Panc1 (cell line): Measurements from ENCODE around the gene ANTXR1. TPM values are rescaled to one million over a fixed set of nuclear protein-coding genes. Genes with fewer than 3 reads are reported as not detected.

ENCODE experiments used
- ATAC-seq: fragments of 200-7000 bp; cut with Tn5 transposase; 2 replicates; pipeline ENCODE4 v1.9.1; 2020; ENCODE audit warnings: mild to moderate bottlenecking, moderate library complexity
- BruUV-seq: library from RNA; stranded (reverse); fragments of 400-500 nt; replicated peaks from 2 replicates; lab custom pipeline; 2021; lab: Mats Ljungman, UMichigan
- CTCF ChIA-PET: fragments of 300-600 bp; sonication (Branson Sonifier 250); formaldehyde crosslinking; loops from one replicate; lab custom pipeline; 2022; ENCODE audit warnings: antibody characterized with exemption; lab: Charles Lee
- POLR2A ChIA-PET: fragments of 300-600 bp; sonication (Branson Sonifier 250); formaldehyde crosslinking; loops from one replicate; lab custom pipeline; 2022; ENCODE audit warnings: antibody characterized with exemption; lab: Charles Lee
- DNase-seq: peaks from one replicate; pipeline ENCODE4 v3.0.0-alpha.2; 2010; ENCODE audit warnings: low read depth, low spot score
- H3K27ac ChIP-seq: 2 replicates; pipeline ENCODE4 v1.5.1; 2011; ENCODE audit warnings: mild to moderate bottlenecking, low read length, inconsistent platforms
- H3K27me3 ChIP-seq: fragments of 200-500 bp; sonication (Bioruptor generic); 2 replicates; pipeline ENCODE4 v1.6.0; 2014; ENCODE audit warnings: low read length, inconsistent platforms; ENCODE audit not compliant: control insufficient read depth, insufficient read depth
- H3K36me3 ChIP-seq: fragments of 200-500 bp; sonication (Bioruptor generic); 2 replicates; pipeline ENCODE4 v1.5.1; 2014; ENCODE audit warnings: inconsistent platforms, mild to moderate bottlenecking, low read length, moderate library complexity; ENCODE audit not compliant: control insufficient read depth, insufficient read depth
- H3K4me1 ChIP-seq: 2 replicates; pipeline ENCODE4 v1.5.1; 2011; ENCODE audit warnings: inconsistent platforms, mild to moderate bottlenecking, low read length, moderate library complexity; ENCODE audit not compliant: control insufficient read depth, insufficient read depth
- H3K4me3 ChIP-seq, 2 experiments: 2 replicates each; pipeline ENCODE4 v1.5.1; 2011 to 2012; ENCODE audit warnings: low read depth in 2 of 2, low read length in 2 of 2, mild to moderate bottlenecking in 2 of 2, inconsistent platforms in 1 of 2, moderate library complexity in 1 of 2
- H3K9me3 ChIP-seq: fragments of 200-500 bp; sonication (Bioruptor generic); 2 replicates; pipeline ENCODE4 v1.5.1; 2014; ENCODE audit warnings: low read depth, mild to moderate bottlenecking, inconsistent platforms, low read length, moderate library complexity; ENCODE audit not compliant: control insufficient read depth, insufficient read depth
- POLR2AphosphoS5 ChIP-seq: IDR thresholded peaks from 2 replicates; pipeline ENCODE4 v1.6.1; 2012; ENCODE audit warnings: mild to moderate bottlenecking, low read depth, low read length, moderate library complexity
- SIN3A ChIP-seq: IDR thresholded peaks from 2 replicates; pipeline ENCODE4 v1.6.1; 2012; ENCODE audit warnings: low read depth, mild to moderate bottlenecking, low read length, moderate library complexity, borderline replicate concordance; ENCODE audit not compliant: insufficient read depth
- TCF7L2 ChIP-seq: IDR thresholded peaks from 2 replicates; pipeline ENCODE4 v1.6.1; 2011; ENCODE audit warnings: mild to moderate bottlenecking, low read depth, low read length, inconsistent platforms
- in situ Hi-C: cut with HindIII; loops from 2 replicates; pipeline ENCODE4 v1.10.0; 2016; ENCODE audit warnings: low sequenced_read_pairs, low pct_unique_long_range_greater_than_20kb
- intact Hi-C: fragments of 100-400 bp; cut with micrococcal nuclease; formaldehyde crosslinking; loops from one replicate; pipeline ENCODE4 v1.10.0; 2022; ENCODE audit not compliant: unreplicated experiment
- total RNA-seq: library from RNA; stranded (reverse); gene quantifications from one replicate; pipeline ENCODE4 v1.2.1, GENCODE V29; 2021; ENCODE audit not compliant: unreplicated experiment
- TF ChIP-seq, protein P1 (sequence below): fragments of 450-650 bp; IDR thresholded peaks from 2 replicates; pipeline ENCODE4 v1.5.1; 2017; ENCODE audit warnings: mild to moderate bottlenecking
- TF ChIP-seq, protein P2 (sequence below), 2 experiments: IDR thresholded peaks; 2 replicates each; pipeline ENCODE4 v1.6.1; 2011 to 2012; ENCODE audit warnings: low read depth in 2 of 2, control low read depth in 1 of 2, low read length in 1 of 2, mild to moderate bottlenecking in 1 of 2, moderate library complexity in 1 of 2; ENCODE audit not compliant: insufficient read depth in 1 of 2

ANTXR1 gene
- total RNA-seq, 1 experiment from 2014 or later, result 132 TPM

DNA sequence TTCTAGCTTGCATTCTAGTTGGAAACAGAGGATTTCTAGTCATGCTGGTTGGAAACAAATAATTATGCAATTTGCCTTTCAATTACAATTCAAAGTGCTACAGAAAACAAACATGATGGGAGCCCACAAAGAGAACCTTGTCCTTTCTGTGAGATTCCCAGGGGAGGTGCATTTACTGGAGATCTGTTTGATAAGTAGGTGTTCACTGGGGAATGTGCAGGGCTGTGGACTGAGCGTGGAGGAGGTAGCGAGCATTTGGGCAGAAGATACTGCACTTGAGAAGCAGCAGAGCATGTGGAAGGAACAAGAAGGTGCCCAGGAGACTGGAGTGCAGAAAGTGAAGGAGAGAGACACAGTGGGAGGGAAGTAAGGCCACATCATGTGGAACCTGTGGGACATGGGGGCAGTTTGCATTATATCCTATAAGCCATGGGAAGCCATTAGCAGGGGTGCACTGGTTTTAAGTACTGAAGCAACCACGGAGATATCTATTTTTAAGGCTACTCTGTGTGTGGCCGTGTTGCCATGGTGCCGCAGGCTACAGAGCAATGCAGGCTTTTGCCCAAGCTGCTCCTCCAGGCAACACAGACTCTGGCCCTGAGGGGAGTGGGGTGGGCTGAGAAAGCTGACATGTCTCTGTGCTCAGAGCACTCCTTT is 154.0 kb downstream of the ANTXR1 start:
- intact Hi-C loops, result no loop called here
- ATAC-seq (0 out of 2 replicates have a peak, but pooled peaks have one; percentile 31), DNase-seq (no peak)
- H3K36me3 ChIP-seq, result no peaks in the 10 kb centered on the region
- peaks cover 5% of the 10 kb centered on the region; the same call in 1 of the 2 replicates for H3K4me1 ChIP-seq
- ChIA-PET POLR2A (no interaction called here), CTCF (no interaction called here)
- no peaks in the 10 kb centered on the region for H3K9me3 ChIP-seq
- no TSS peak for BruUV-seq
- H3K27me3 ChIP-seq, result no peaks in the 10 kb centered on the region
- no peak overlapping the region; the same call in 1 of the 2 replicates for H3K27ac ChIP-seq
- in situ Hi-C loops, result no loop called here
- TF ChIP-seq TCF7L2, result no peak
- TF ChIP-seq, protein P1, sequence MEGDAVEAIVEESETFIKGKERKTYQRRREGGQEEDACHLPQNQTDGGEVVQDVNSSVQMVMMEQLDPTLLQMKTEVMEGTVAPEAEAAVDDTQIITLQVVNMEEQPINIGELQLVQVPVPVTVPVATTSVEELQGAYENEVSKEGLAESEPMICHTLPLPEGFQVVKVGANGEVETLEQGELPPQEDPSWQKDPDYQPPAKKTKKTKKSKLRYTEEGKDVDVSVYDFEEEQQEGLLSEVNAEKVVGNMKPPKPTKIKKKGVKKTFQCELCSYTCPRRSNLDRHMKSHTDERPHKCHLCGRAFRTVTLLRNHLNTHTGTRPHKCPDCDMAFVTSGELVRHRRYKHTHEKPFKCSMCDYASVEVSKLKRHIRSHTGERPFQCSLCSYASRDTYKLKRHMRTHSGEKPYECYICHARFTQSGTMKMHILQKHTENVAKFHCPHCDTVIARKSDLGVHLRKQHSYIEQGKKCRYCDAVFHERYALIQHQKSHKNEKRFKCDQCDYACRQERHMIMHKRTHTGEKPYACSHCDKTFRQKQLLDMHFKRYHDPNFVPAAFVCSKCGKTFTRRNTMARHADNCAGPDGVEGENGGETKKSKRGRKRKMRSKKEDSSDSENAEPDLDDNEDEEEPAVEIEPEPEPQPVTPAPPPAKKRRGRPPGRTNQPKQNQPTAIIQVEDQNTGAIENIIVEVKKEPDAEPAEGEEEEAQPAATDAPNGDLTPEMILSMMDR, result no peak
- no peak for TF ChIP-seq SIN3A
- TF ChIP-seq, protein P2, sequence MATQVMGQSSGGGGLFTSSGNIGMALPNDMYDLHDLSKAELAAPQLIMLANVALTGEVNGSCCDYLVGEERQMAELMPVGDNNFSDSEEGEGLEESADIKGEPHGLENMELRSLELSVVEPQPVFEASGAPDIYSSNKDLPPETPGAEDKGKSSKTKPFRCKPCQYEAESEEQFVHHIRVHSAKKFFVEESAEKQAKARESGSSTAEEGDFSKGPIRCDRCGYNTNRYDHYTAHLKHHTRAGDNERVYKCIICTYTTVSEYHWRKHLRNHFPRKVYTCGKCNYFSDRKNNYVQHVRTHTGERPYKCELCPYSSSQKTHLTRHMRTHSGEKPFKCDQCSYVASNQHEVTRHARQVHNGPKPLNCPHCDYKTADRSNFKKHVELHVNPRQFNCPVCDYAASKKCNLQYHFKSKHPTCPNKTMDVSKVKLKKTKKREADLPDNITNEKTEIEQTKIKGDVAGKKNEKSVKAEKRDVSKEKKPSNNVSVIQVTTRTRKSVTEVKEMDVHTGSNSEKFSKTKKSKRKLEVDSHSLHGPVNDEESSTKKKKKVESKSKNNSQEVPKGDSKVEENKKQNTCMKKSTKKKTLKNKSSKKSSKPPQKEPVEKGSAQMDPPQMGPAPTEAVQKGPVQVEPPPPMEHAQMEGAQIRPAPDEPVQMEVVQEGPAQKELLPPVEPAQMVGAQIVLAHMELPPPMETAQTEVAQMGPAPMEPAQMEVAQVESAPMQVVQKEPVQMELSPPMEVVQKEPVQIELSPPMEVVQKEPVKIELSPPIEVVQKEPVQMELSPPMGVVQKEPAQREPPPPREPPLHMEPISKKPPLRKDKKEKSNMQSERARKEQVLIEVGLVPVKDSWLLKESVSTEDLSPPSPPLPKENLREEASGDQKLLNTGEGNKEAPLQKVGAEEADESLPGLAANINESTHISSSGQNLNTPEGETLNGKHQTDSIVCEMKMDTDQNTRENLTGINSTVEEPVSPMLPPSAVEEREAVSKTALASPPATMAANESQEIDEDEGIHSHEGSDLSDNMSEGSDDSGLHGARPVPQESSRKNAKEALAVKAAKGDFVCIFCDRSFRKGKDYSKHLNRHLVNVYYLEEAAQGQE (IDR thresholded peaks at IDR 0.05; ENCODE audit: insufficient read depth in 1 of 2, low read depth in 2 of 2, low read length in 1 of 2), result no peak
- TF ChIP-seq POLR2AphosphoS5, result no peak
- H3K4me3 ChIP-seq, result no peak overlapping the region

DNA sequence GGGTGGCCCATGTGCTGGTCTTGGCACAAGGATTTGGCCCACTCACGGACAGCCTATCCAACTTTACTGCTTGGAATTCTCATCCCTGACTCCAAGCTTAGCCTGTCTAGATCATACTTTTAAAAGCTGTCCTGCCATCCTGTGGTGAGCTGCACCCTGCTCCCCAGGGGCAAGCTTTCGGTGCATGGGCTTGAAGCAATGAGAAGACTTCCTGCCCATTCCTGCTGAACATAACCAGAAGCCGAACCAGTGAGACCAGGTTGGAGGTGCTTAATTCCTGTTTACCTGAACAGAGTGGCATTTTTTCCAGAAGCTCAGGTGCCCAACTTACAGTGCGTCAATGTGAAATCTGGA is 154.5 kb downstream of the ANTXR1 start:
- TF ChIP-seq, protein P1, result no peak
- no peak for TF ChIP-seq TCF7L2
- TF ChIP-seq, protein P2 (IDR thresholded peaks at IDR 0.05; ENCODE audit: insufficient read depth in 1 of 2, low read depth in 2 of 2, low read length in 1 of 2), result no peak
- no peak for TF ChIP-seq SIN3A
- no peak for TF ChIP-seq POLR2AphosphoS5
- CTCF ChIA-PET, result interaction anchor here (0.5 kb wide), 1 partner anchor 77 kb away, joined by 3 read pairs; no protein-coding TSS in a partner anchor

More for the DNA sequence above, 154.5 kb downstream of the ANTXR1 start:
- no TSS peak for BruUV-seq
- Histone ChIP-seq H3K4me1 (0 out of 2 replicates have a peak, but pooled peaks cover 3% of the 10 kb centered on the region), H3K27ac (no peak overlapping the region), H3K36me3 (no peaks in the 10 kb centered on the region), H3K27me3 (no peaks in the 10 kb centered on the region), H3K4me3 (no peak overlapping the region), H3K9me3 (no peaks in the 10 kb centered on the region)
- intact Hi-C loops (no loop called here), in situ Hi-C loops (no loop called here)
- POLR2A ChIA-PET, result no interaction called here
- ATAC-seq (0 out of 2 replicates have a peak, but pooled peaks have one; percentile 18), DNase-seq (no peak)
